Spleen (tissue), 11 donors: Measurements from ENCODE around the gene ZC3H7B. TPM values are rescaled to one million over a fixed set of nuclear protein-coding genes. Genes with fewer than 3 reads are reported as not detected.
A peak's percentile ranks its signal among the peaks of the same experiment; 100 is the strongest.

Source experiments
- DNase-seq: peaks from one replicate; pipeline ENCODE4 v3.0.0-alpha.2; 2020
- H3K27ac ChIP-seq, 8 donors: fragments of 200-600 bp; sonication (generic) in 7 of 8; 1 replicate in 4 of 8; 2 replicates in 4 of 8; pipeline versions ENCODE4 v1.5.0 to v1.8.0; 2016 to 2021; ENCODE audit warnings: inconsistent platforms in 4 of 8, mild to moderate bottlenecking in 4 of 8, moderate library complexity in 1 of 8
- H3K27me3 ChIP-seq, 7 donors: fragments of 200-600 bp; sonication (generic) in 6 of 7; replicated peaks in 1 of 7; 1 replicate in 4 of 7; 2 replicates in 3 of 7; pipeline versions ENCODE4 v1.5.0 to v1.8.0; 2016 to 2021; ENCODE audit warnings: inconsistent platforms in 3 of 7, mild to moderate bottlenecking in 1 of 7
- H3K36me3 ChIP-seq, 6 donors: fragments of 200-600 bp; sonication (generic) in 5 of 6; 1 replicate in 4 of 6; 2 replicates in 2 of 6; pipeline versions ENCODE4 v1.5.0 to v1.8.0; 2016 to 2021; ENCODE audit warnings: inconsistent platforms in 2 of 6
- H3K4me1 ChIP-seq, 6 donors: fragments of 200-600 bp; sonication (generic) in 5 of 6; 1 replicate in 3 of 6; 2 replicates in 3 of 6; pipeline versions ENCODE4 v1.5.0 to v1.8.0; 2016 to 2021; ENCODE audit warnings: inconsistent platforms in 3 of 6
- H3K4me3 ChIP-seq, 8 donors: fragments of 200-600 bp; sonication (generic) in 7 of 8; 1 replicate in 4 of 8; 2 replicates in 4 of 8; pipeline versions ENCODE4 v1.5.0 to v1.8.0; 2016 to 2021; ENCODE audit warnings: inconsistent platforms in 4 of 8, mild to moderate bottlenecking in 4 of 8, moderate library complexity in 2 of 8
- H3K9me3 ChIP-seq, 8 donors: fragments of 200-600 bp; sonication (generic) in 7 of 8; 1 replicate in 4 of 8; 2 replicates in 4 of 8; pipeline versions ENCODE4 v1.5.0 to v1.8.0; 2016 to 2021; ENCODE audit warnings: inconsistent platforms in 4 of 8
- CTCF ChIP-seq, 11 experiments: fragments of 200-600 bp in 7 of 11; fragments of 450-650 bp in 4 of 11; sonication (generic) in 4 of 11; IDR thresholded peaks in 8 of 11; conservative IDR thresholded peaks in 3 of 11; 1 replicate in 7 of 11; 2 replicates in 4 of 11; pipeline versions ENCODE4 v1.4.0 to v1.8.0; 2016 to 2021; ENCODE audit warnings: antibody characterized with exemption in 11 of 11, inconsistent platforms in 4 of 11, mild to moderate bottlenecking in 1 of 11
- POLR2A ChIP-seq, 3 donors: fragments of 450-650 bp; IDR thresholded peaks; one replicate each; pipeline ENCODE4 v1.5.1; 2017; ENCODE audit warnings: antibody characterized with exemption in 3 of 3, mild to moderate bottlenecking in 1 of 3
- POLR2AphosphoS5 ChIP-seq, 3 donors: sonication (generic); formaldehyde crosslinking; IDR thresholded peaks; one replicate each; pipeline ENCODE4 v1.5.1; 2017; ENCODE audit warnings: antibody characterized with exemption in 3 of 3
- WGBS, 5 donors: extraction: QIAGEN DNeasy Blood & Tissue Kit in 3 of 5; methylation state at CpG; one replicate each; pipeline versions ENCODE4 v1.1.5 to v1.1.7; 2013 to 2018; 5-methylcytosine and 5-hydroxymethylcytosine counted together
- intact Hi-C: fragments of 100-400 bp; cut with DNase I; formaldehyde crosslinking; loops from one replicate; pipeline ENCODE4 v1.15.0; 2023; ENCODE audit warnings: low total_unique reads
- polyA plus RNA-seq, 3 donors: library from polyadenylated mRNA; stranded (reverse); fragments of 200-250 nt; gene quantifications; one replicate each; pipeline ENCODE4 v1.2.1, GENCODE V29; 2013
- total RNA-seq, 7 donors: library from RNA; depleted of rRNA in 3 of 7; stranded (reverse); fragments of >200 nt in 3 of 7; fragmentation: NEBNext Ultra II Directional in 4 of 7; extraction: Animal tissue kit (Norgen Biotek cat#: 25700) in 4 of 7; gene quantifications; one replicate each; pipeline versions ENCODE4 v1.1.0 to v1.2.1, GENCODE V29; 2016 to 2021
- donor health status: healthy with polysubstance abuse.
- donor health status: DM: no; HTN: no; CAD: no; lungs with moderate emphysema.
- donor health status: DM: no; HTN: no; CAD: no.
- donor health status: Bipolar disorder and iron deficiency.
- donor health status: healthy.
- donor health status: DM: no; HTN: no; CAD: no.
- donor health status: DM: yes; HTN: yes; CAD: no.

The ZC3H7B gene
- total and polyA plus RNA-seq, 10 donors: 10.5 to 59.1 (median 46.9) TPM

- H3K4me3 ChIP-seq: peak within 1 kb of the TSS; percentile 76 to 100 (median 96)
- H3K9me3 ChIP-seq: no peaks in the 10 kb centered on the region
- WGBS, 5 donors: 0 to 1% (median 0%) methylated on average over 27 to 77 of the region's 77 CpGs
- DNase-seq: peak; percentile 100
- intact Hi-C loops: no loop called here
- H3K27ac ChIP-seq: peak within 1 kb of the TSS; percentile 83 to 96 (median 92)
- H3K4me1 ChIP-seq: peaks cover 0 to 71% (median 32%) of the 10 kb centered on the region in 6 donors
- peaks cover 0 to 38% (median 7%) of the 10 kb centered on the region in 6 donors for H3K36me3 ChIP-seq
- no peaks in the 10 kb centered on the region for H3K27me3 ChIP-seq
- TF ChIP-seq POLR2AphosphoS5 (IDR thresholded peaks at IDR 0.05) (peak; percentile 90 to 93 (median 92)), CTCF (IDR thresholded peaks at IDR 0.05 in 8 of 11, conservative IDR thresholded peaks at IDR 0.05 in 3 of 11) (peak in 10 of 11 experiments; percentile 19 to 81 (median 58)), POLR2A (IDR thresholded peaks at IDR 0.05) (peak in 2 of 3 donors; percentile 50 to 77)
These were observed 15.3 kb upstream of the ZC3H7B start, which contains the start of gene RANGAP1 for GRCh38 chr22:41285820-41286638. Gene RANGAP1 (minus strand): TSS chr22:41286187. CDS start chr22:41281044, 5,143 bp downstream.

GRCh38 chr22:41286639-41287091 lies 14.7 kb upstream of the ZC3H7B start:
- whole genome bisulfite sequencing, 5 donors: 0 to 2% (median 0%) methylated on average over 15 of the region's 15 CpGs
- H3K9me3 ChIP-seq: no peaks in the 10 kb centered on the region
- H3K4me1 ChIP-seq: peaks cover 0 to 66% (median 30%) of the 10 kb centered on the region in 6 donors
- peaks cover 0 to 32% (median 5%) of the 10 kb centered on the region in 6 donors for H3K36me3 ChIP-seq
- no peak for TF ChIP-seq POLR2AphosphoS5 (IDR thresholded peaks at IDR 0.05)
- TF ChIP-seq POLR2A (IDR thresholded peaks at IDR 0.05): no peak
- TF ChIP-seq CTCF (IDR thresholded peaks at IDR 0.05 in 8 of 11, conservative IDR thresholded peaks at IDR 0.05 in 3 of 11): no peak
- intact Hi-C loops: no loop called here
- DNase-seq: peak; percentile 83
- H3K4me3 ChIP-seq: peak overlapping the region; percentile 45 to 100 (median 96)
- no peaks in the 10 kb centered on the region for H3K27me3 ChIP-seq
- H3K27ac ChIP-seq: peak overlapping the region; percentile 83 to 96 (median 92)

GRCh38 chr22:41288245-41288946 lies 12.9 kb upstream of the ZC3H7B start:
- no peak overlapping the region for H3K4me3 ChIP-seq
- 59 to 76% (median 61%) methylated on average over 9 of the region's 9 CpGs for WGBS, 5 donors
- no peaks in the 10 kb centered on the region for H3K9me3 ChIP-seq
- TF ChIP-seq POLR2AphosphoS5 (IDR thresholded peaks at IDR 0.05): no peak
- TF ChIP-seq POLR2A (IDR thresholded peaks at IDR 0.05): no peak
- no peak for TF ChIP-seq CTCF (IDR thresholded peaks at IDR 0.05 in 8 of 11, conservative IDR thresholded peaks at IDR 0.05 in 3 of 11)
- H3K27me3 ChIP-seq: no peaks in the 10 kb centered on the region
- DNase-seq: no peak
- peaks cover 0 to 53% (median 30%) of the 10 kb centered on the region in 6 donors for H3K4me1 ChIP-seq
- peaks cover 0 to 15% (median 4%) of the 10 kb centered on the region in 6 donors for H3K36me3 ChIP-seq
- H3K27ac ChIP-seq: peak overlapping the region in 7 of 8 donors; percentile 34 to 96 (median 92)
- intact Hi-C loops: no loop called here
